Activated gamma-delta T cell (primary cell): Measurements from ENCODE around the gene PEX14.
"Not testable (repeated sequence)": the region's sequence is repeated elsewhere in the genome, so short reads cannot be mapped to it uniquely, and the experiment has no call there.

Source experiments
- DNase-seq: peaks from one replicate; lab custom pipeline; 2025; lab: John Stamatoyannopoulos, UW

PEX14 gene

DNA sequence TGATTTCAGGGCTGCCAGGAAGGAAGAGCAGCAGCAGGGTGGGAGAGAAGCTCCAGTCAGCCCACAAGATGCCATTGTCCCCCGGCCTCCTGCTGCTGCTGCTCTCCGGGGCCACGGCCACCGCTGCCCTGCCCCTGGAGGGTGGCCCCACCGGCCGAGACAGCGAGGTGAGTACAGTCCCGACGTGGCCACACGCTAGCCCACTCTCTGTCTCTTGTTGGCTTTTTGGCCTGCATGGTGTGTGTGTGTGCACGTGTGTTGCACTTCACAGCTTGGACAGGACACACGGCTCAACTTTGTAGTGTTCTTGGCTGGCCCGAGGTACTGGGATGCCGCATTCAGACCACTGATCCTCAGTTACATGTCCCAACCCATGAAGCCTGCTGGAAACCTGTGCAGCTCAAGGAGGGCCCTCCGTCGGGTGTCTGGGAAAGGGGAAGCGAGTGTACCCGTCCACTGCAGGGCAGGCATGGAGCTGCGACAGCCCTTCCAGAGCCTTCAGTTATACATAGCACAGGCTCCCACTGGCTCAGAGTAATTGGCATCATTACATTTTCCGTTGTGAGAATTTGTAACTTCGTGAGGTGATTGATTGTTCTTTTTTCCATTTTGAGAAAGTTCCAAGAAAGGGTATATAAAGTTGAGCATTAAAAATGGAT is 24.5 kb upstream of the PEX14 start:
- DNase-seq: no peak

DNA sequence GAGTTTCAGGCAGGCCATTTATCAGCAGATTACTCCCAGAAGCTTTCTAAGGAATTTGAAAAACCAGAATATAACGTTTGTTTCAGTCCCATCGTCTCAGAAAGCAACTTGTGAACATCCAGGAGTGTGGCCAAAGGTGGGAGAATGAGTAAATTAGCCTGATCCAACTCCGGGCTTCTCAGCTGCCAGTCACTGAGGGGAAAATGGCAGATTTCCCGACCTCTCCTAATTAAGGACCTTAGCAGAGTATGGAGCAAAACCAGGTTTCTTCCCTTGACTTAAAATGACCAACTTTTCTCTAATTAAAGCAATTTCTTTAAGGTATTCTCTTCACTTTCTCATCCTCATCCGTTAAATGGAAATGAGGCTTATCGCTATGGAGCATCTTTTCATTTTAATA is 23.9 kb upstream of the PEX14 start:
- no peak for DNase-seq

DNA sequence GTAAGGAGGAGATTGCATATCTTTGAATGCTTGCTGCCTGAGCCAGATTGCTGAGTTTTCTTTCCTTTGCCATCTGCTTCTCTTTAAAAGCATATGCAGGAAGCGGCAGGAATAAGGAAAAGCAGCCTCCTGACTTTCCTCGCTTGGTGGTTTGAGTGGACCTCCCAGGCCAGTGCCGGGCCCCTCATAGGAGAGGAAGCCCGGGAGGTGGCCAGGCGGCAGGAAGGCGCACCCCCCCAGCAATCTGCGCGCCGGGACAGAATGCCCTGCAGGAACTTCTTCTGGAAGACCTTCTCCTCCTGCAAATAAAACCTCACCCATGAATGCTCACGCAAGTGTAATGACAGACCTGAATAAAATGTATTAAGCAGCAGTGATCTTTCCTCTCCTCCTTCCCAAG is 23.5 kb upstream of the PEX14 start:
- DNase-seq: no peak

DNA sequence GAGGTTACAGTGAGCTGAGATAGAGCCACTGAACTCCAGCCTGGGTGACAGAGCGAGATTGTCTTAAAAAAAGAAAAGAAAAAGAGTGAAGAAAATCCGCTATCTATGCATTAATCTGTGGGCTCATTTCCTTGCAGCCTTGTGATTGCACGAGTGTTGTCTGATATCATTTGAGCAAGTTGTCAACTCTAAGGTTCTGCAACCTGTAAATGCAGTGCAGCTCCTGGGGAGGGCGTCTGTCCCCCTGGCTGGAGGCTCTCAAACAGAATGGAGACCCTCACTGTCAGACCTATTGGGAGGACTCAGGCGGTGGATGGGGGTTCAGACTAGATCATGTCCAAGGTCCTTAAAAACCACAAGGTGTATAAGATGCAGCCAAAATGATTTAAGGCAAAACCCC is 18.7 kb upstream of the PEX14 start:
- DNase-seq: no peak

DNA sequence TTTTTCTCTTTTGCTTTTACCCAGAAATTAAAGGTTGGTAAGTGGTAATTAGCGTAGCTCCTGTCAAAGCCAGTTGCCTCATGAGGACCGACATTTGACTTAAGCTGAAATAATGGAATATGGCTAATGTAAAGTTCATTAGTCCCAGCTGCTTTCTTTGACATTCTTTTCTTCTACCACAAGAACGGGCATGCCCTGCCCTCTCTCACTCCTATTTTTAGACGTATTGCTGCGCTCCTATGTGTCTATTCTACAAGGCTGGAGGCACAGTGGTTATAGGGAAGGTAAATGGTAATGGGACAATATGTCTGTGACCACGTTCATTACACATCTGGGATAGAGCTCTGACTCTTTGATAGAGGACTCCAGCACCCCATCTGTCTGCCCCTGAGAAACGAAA is 18.1 kb upstream of the PEX14 start:
- DNase-seq: no peak

DNA sequence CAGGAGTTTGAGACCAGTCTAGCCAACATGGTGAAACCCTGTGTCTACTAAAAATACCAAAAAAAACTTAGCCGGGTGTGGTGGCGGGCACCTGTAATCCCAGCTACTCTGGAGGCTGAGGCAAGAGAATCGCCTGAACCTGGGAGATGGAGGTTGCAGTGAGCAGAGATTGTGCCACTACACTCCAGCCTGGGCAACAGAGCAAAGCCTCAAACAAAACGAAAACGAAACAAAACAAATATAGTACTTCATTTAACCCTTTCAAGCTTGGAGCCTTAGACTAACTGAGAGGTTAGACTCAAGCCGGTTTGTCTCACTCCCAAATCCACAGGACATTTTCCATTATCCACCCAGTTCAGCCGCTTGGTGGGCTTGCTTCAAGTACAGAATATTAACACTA is 17.3 kb upstream of the PEX14 start:
- DNase-seq: not testable (repeated sequence)

DNA sequence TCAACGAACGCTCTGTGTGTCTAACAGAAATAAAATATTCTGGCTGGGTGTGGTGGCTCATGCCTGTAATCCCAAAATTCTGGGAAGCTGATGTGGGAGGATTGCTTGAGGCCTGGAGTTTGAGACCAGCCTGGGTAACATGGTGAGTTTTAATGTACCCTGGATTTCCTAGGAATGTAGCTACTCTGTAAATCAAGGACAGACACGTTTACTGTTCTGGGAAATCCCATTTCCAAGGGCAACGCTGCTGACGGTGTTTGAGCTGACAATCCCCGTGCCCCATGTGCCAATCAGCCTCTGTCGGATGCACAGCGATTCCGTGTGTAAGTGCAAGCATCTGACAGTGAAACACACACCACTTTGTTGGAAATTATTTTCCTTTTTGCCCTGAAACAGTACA is 16.9 kb upstream of the PEX14 start:
- no peak for DNase-seq

DNA sequence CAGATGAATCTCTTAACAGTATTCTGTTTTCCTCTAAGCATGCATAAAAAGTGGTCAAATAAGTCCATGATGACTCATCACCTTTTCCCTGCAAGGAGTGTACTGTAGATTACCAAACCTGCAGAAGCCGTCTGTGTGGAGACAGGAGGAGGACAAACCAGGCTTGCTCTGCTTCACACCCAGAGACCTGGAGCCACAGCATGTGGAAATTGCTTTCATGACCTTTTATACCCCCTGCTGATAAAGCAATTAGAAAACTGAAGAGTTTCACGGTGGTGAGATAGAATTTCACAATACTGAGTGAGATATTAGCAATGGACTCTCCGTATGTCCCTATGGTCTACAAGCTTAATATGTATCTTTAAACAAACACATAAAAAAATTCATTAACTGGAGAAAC is 15.6 kb upstream of the PEX14 start:
- no peak for DNase-seq

DNA sequence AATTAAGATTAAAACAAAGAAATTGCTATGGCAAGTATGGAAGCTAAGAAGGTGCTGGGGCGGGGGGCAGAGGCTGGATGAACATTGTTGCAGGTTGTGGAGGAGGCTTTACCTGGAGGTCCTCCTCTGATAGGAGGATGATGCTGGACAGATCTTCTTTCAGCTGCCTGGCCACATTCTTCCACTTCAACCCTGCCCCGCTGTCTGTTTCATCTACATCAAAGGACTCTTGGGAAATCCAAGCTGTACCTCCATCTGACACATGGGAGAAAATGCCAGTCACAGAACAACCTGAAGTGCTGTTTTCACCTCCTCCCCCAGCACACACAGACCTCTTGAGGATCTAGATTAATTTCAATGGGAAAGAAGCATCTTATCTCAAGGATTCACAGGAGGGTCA is 7.7 kb upstream of the PEX14 start:
- no peak for DNase-seq

DNA sequence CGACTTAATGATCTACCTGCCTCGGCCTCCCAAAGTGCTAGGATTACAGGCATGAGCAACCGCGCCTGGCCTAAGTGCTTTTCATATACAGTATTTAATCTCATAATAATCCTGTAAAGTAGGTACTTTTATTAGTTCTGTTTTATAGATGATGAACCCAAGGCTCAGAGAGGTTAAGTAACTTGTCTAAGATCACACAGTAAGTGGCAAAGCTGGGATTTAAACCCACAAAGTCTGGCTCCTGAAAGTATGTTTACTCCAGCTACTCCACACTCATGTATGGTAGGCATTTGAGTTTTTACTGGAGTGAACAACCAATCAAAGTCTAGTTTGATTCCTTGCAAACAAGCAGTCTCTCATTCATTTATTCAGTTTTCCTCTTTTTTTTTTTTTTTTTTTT is 4.7 kb upstream of the PEX14 start:
- DNase-seq: no peak

DNA sequence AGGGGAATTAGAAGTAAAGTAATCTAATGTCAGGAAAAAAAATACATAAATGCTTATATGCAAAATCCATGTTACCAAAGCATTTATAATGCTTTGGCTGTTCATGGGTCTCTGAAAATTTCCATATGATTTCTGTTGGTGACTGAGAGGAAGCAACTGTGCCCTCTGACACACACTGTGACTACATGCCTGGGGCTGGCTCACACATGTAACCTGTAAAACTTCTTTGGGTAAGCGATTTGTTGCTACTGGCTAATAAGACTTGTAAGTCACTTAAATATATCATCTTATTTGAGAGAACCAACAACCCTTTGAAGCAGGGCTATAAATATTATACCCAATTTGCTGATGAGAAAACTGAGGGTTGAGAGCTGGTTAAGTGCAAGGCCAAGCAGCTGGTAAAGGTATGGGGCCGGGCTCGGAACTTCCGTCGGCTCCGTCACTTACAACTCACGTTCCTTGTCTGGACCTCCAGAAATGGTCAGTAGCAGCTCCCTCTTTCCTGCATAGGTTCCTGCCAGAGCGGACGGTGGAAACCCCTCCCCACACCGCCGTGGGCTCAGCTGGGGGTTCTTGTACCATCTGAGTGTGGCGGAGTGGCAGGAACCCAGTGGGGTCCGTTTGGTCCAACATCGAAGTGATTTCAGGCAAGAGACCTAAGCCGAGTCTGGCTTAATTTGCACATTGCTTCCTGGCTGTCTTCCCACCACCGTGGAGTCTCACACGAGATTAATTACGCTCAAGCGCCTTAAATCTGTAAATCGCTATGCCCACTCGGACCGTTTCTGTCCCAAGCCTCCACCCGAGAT is 3.1 kb upstream of the PEX14 start:
- no peak for DNase-seq

DNA sequence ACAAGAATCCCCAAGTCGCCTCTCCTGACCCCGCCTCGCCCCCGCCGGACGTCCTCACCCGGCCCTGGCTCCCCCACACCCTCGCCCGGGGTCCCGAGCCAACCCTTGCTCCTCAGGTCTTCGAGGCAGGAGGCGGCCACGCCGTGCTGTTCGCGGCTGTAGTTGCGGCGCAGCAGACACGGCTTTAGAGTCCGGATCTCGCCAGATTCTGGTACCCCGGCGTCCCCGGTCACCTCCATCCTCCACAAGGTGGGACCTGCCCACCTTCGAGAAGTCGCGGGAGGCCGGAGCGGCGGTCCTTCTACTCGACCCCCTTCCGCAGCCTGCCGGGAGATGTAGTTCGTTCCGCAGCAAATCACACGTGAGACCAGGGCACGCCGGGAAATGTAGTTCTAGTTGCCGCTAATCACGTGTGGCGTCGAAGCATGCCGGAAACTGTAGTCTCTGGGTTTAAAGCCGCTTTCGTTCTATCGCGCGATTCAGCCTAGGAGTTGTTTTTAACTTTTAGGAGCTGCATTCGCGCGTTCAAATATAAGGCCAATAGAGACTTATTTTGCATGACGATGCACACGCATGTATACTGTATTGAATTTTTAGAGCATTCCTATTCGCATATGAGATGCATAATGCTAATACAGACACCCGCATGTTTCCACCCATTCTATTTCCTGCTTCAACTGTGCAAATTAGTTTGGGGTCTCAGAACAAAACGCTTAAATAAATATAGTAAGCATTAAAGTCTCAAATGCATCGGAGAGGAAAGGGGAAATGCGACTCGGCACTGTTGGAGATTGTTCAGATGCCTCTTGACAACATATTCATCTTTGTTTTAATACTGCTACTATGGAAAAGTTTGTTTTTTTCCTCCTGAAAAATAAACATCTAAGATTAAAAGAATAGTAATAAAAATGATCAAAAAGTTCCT is 2.3 kb upstream of the PEX14 start, which contains the start of gene DFFA:
TSS of gene DFFA (minus strand) at position 310 of the 925 bp plus-strand sequence. CDS start at position 239, 71 bp downstream.
- DNase-seq: peak; percentile 61

DNA sequence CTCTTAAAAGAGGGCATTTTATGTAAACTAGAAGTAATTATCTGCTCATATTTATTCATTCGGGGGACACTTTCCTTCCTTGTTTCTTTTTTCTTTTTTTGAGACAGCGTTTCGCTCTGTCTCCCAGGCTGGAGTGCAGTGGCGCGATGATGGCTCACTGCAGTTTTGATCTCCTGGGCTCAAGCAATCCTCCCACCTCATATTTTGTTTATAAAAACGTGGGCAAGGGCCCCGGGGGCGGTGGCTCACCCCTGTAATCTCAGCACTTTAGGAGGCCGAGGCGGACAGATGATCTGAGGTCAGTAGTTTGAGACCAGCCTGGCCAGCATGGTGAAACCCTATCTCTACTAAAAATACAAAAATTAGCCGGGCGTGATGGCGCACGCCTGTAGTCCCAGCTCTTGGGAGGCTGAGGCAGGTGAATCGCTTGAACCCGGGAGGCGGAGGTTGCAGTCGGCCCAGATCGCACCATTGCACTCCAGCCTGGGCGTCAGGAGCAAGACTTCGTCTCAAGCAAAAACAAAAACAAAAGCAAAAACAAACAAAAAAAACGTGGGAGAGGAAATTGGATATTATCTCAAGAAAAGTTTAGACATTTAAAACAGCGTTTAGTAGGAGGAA is 1.5 kb upstream of the PEX14 start:
- DNase-seq: no peak

DNA sequence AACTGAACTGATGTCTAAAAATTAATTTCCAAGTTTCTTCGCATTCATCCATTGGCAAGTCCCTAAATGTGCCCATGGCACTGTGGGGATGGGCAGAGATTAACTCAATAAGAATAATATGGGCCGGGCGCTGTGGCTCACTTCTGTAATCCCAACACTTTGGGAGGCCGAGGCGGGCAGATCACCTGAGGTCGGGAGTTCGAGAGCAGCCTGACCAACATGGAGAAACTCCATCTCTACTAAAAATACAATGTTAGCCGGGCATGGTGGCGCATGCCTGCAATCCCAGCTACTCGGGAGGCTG is 489 bp upstream of the PEX14 start:
- DNase-seq: not testable (repeated sequence)

DNA sequence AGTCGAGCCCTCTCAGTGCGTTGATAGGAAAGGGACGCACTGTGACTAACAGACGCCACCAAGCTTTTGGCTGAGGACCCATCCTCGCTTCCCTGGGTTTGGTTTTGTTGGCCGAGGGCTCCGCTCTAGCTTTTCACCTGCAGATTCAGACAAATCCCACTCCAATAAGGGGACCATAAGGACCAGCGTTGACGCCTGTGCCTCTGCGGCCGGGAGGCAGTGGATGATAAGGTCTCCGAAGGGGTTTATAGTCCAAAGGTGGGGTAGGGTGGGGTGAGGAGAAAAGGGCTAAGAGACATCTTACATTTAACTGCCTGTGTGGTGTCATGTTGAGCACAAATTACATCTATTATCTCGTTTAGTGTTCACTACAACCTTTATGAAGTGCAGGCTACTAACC is 760 bp downstream of the PEX14 start:
- no peak for DNase-seq

DNA sequence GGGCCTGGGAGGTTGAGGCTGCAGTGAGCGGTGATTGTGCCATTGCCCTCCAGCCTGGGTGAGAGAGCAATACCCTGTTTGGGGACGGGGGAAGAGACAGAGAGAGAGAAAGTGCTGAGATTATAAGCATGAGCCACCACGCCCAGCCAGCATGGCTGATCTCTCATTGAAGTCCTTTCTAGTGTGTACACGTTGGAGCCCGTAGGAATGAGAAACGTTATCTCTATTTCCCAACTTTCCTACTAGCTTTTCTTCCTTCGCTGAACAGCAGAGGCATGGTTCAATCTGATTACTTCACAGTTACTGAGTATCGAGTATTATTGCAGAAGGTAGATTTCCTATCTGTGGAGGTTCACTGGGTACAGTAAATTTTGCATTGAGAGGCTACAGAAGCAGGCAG is 4.5 kb downstream of the PEX14 start:
- DNase-seq: no peak

DNA sequence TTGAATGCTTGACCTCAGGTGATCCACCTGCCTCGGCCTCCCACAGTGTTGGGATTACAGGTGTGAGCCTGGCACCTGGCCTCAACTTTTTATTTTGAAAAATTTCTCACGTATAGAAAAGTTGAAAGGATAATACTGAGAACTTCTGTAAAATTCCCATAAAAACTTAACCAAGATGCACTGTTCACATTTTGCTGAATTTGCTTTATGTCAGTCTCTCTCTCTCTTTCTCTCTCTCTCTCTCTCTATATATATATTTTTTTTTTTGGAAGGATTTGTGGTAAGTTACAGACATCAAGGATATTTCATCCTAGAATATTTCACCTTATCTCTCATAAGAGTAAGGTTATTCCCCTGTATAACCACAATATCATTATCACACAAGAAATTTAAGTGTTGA is 5.9 kb downstream of the PEX14 start:
- DNase-seq: no peak

DNA sequence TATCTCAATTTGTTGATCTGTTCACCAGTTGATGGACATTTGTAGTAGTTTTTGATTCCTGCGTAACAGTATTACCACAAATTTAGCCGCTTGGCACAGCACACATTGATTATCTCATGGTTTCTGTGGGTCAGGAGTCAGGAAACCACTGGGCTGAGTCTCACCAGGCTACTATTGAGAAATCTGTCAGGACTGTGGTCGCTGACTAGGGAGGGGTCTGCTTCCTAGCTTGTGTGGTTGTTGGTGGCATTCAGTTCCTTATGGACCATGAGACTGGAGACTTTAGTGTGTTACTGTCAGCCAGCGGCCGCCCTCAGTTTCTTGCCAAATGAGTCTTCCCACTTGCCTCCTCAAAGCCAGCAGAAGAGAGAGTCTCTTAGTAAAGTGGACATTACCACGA is 9.8 kb downstream of the PEX14 start:
- DNase-seq: no peak

DNA sequence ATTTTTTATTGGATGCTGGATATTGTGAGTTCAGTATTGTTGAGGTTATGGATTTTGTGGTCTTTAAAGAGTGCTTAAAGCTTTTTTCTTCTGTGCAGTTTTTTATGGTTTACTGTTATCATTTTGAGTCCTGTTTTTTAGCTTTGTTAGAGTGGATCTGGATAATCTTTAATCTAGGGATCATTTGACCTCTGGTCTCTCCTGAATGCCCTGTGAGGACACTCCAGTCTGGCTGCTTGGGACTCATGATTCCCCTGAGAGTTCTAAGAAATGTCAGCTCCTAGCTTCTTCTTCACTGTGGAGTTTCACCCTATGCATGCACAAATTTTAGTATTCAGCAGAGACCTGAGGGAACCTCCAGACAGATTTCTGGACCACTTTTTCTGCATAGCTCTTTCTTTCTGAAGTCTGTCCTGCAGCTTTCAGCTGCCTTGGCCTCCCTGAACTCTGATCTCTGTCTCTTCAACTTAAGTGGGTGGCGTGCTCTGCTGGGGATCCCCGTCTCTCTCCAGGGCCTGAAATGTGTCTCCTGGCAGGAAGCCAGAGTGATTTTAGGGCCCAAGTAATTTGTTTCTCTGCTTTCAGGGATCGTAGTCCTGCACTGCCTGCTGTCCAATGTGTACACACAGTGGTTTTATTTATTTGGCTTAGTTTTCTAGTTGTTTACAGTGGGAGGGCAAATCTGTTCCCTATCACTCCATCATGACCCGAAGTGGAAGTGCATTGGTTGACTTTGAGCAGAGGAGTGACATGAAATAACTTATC is 14.7 kb downstream of the PEX14 start:
- DNase-seq: no peak

DNA sequence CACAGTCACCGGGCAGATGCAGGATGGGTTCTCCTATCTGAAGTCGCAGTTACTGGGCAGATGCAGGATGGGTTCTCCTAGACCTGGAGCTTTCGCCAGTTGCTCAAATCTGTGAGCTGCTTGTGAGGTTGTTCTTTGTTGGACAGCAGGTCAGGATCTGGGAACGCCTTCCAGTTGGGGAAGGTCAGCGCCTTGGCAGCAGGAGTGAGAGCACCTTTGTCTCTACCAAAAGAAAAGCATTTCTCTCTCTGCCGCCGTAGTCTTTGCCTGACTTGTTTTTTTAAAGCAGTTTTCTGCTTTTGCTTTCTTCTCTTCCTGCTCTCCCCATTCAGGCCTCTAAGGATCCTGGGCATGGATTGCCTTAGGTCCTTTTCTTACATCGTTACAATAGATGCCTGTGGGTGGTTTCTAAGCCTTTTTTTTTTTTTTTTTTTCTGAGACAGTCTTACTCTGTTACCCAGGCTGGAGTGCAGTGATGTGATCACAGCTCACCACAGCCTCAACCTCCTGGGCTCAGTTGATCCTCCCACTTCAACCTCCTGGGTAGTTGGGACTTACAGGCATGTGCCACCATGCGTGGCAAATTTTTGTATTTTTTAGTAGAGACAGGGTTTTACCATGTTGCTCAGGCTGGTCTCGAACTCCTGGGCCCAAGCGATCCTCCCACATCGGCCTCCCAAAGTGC is 15.7 kb downstream of the PEX14 start:
- DNase-seq: no peak

DNA sequence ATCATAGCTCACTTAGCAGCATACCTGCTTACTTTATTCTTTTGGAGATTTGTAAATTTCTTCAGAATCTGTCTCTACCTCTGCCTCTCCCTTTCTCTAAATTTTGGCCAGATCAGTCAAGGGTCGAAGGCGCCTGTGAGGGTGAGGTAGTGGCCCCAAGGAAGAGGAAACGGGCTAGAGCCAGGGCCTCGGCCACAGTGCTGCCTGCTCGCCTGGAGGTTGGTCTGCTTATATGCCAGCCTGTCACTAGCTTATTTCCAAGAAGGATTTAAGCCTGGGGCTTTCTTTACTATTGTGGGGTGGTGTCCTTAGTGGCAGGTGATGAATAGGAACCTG is 19.6 kb downstream of the PEX14 start:
- no peak for DNase-seq
